GM19438 (cell line): ENCODE data around the gene CSGALNACT2.
"Not testable (repeated sequence)": the region's sequence is repeated elsewhere in the genome, so short reads cannot be mapped to it uniquely, and the experiment has no call there.

Experiments
- ATAC-seq: cut with Tn5 transposase; IDR thresholded peaks from one replicate; pipeline ENCODE4 v1.9.1; 2021; ENCODE audit warnings: low read depth; ENCODE audit not compliant: unreplicated experiment

Gene CSGALNACT2

GRCh38 chr10:43211030-43211429 is 72.8 kb downstream of the CSGALNACT2 start:
- no peak for ATAC-seq

- ATAC-seq: no peak
These were observed 73.3 kb downstream of the CSGALNACT2 start for GRCh38 chr10:43211431-43212042.

- no peak for ATAC-seq
These were observed 73.9 kb downstream of the CSGALNACT2 start for GRCh38 chr10:43212043-43212721.

GRCh38 chr10:43214071-43214955 is 76.1 kb downstream of the CSGALNACT2 start:
- no peak for ATAC-seq

GRCh38 chr10:43214956-43215561 is 76.8 kb downstream of the CSGALNACT2 start:
- ATAC-seq: no peak

- no peak for ATAC-seq
These were observed 77.7 kb downstream of the CSGALNACT2 start for GRCh38 chr10:43215758-43216455.

GRCh38 chr10:43216931-43217562 is 78.8 kb downstream of the CSGALNACT2 start:
- no peak for ATAC-seq

- no peak for ATAC-seq
These were observed 79.4 kb downstream of the CSGALNACT2 start for GRCh38 chr10:43217563-43218205.

- no peak for ATAC-seq
These were observed 80.1 kb downstream of the CSGALNACT2 start for GRCh38 chr10:43218206-43218950.

GRCh38 chr10:43218951-43219837 is 80.9 kb downstream of the CSGALNACT2 start:
- ATAC-seq: no peak

- no peak for ATAC-seq
These were observed 81.6 kb downstream of the CSGALNACT2 start for GRCh38 chr10:43219848-43220247.

GRCh38 chr10:43220251-43220650 is 82.0 kb downstream of the CSGALNACT2 start:
- not testable (repeated sequence) for ATAC-seq

- ATAC-seq: no peak
These were observed 82.6 kb downstream of the CSGALNACT2 start for GRCh38 chr10:43220657-43221418.

GRCh38 chr10:43221419-43222209 is 83.4 kb downstream of the CSGALNACT2 start:
- ATAC-seq: no peak

GRCh38 chr10:43222210-43222720 is 84.0 kb downstream of the CSGALNACT2 start:
- no peak for ATAC-seq

GRCh38 chr10:43223056-43223455 is 84.8 kb downstream of the CSGALNACT2 start:
- no peak for ATAC-seq
